Heart left ventricle (tissue), 13 donors: ENCODE data around the gene POLR2L.

Source experiments
- POLR2A ChIP-seq, 2 donors: fragments of 450-650 bp; IDR thresholded peaks; one replicate each; pipeline ENCODE4 v1.6.1; 2017; ENCODE audit warnings: antibody characterized with exemption in 2 of 2, mild to moderate bottlenecking in 2 of 2, moderate library complexity in 2 of 2
- TF ChIP-seq, protein P1 (sequence below), 12 donors: fragments of 200-600 bp; sonication (generic) in 4 of 12; IDR thresholded peaks; one replicate each; pipeline versions ENCODE4 v1.5.0 to v1.8.0; 2018 to 2022; ENCODE audit warnings: antibody characterized with exemption in 12 of 12, mild to moderate bottlenecking in 5 of 12
- donor health status: ischemic (EF 13 %, LVEDD 7.1; RV severe dilation, severe dysfunction).
- donor health status: DM: no; HTN: yes; CAD: no.
- donor health status: DM: no; HTN: no; CAD: no.
- donor health status: ischemic (EF 25% LVEDD 6.9; RV normal size, moderate dysfunction).
- donor health status: ischemic (EF 25% LVEDD 5.7; RV mildly dilated, moderate dysfunction).
- donor health status: ischemic (EF 35%, LVEDD 5.7; RV mildly dilated, moderate dysfunction).
- donor health status: nonischemic (EF 11% LVEDD 7.7; RV severe dilation, severe dysfunction).
- donor health status: DM: yes; HTN: yes; CAD: no.
- donor health status: PGD.
- donor health status: ischemic (EF 29% LVEDD 5.4; RV normal size, mild dysfunction).
- donor health status: nonischemic (EF 23%, LVEDD 6.1; RV moderate dilation, normal function).

DNA sequence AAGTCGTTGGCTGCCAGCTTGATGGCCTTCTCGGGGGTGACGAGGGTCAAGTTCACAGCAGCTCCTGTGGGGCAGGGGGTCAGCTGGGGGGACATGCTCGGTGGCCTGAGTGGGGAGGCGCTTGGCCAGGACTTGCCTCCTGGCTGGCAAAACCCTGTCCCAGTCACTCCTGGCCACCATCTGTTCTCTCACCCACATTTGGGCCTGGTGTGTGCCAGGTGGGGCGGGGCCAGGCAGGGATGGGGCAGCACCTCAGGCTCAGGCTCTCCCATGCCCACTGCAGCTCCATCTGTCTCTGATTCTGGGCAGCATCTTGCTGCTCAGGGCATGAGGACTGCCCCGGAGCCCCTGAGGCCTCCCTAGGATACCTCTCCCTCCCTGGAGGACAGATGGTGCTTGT lies 48.8 kb downstream of the POLR2L start:
- TF ChIP-seq, protein P1, sequence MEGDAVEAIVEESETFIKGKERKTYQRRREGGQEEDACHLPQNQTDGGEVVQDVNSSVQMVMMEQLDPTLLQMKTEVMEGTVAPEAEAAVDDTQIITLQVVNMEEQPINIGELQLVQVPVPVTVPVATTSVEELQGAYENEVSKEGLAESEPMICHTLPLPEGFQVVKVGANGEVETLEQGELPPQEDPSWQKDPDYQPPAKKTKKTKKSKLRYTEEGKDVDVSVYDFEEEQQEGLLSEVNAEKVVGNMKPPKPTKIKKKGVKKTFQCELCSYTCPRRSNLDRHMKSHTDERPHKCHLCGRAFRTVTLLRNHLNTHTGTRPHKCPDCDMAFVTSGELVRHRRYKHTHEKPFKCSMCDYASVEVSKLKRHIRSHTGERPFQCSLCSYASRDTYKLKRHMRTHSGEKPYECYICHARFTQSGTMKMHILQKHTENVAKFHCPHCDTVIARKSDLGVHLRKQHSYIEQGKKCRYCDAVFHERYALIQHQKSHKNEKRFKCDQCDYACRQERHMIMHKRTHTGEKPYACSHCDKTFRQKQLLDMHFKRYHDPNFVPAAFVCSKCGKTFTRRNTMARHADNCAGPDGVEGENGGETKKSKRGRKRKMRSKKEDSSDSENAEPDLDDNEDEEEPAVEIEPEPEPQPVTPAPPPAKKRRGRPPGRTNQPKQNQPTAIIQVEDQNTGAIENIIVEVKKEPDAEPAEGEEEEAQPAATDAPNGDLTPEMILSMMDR (IDR thresholded peaks at IDR 0.05), result no peak
- no peak for TF ChIP-seq POLR2A (IDR thresholded peaks at IDR 0.05)
